Liver (tissue), 9 donors: Measurements from ENCODE around the gene ACSF2. TPM values are rescaled to one million over a fixed set of nuclear protein-coding genes. Genes with fewer than 3 reads are reported as not detected.

Source experiments
- DNase-seq: peaks from one replicate; pipeline ENCODE4 v3.0.0-alpha.2; 2017; ENCODE audit warnings: low spot score
- H3K27ac ChIP-seq, 2 donors: one replicate each; pipeline ENCODE4 v1.7.0; 2013; ENCODE audit warnings: inconsistent platforms in 2 of 2, low read length in 2 of 2, control low read depth in 1 of 2, low read depth in 1 of 2, mild to moderate bottlenecking in 1 of 2
- H3K27me3 ChIP-seq, 4 donors: one replicate each; pipeline versions ENCODE4 v1.6.1 to v1.7.0; 2013; ENCODE audit warnings: low read length in 3 of 4, inconsistent platforms in 1 of 4, mild to moderate bottlenecking in 1 of 4, moderate library complexity in 1 of 4; ENCODE audit not compliant: control insufficient read depth in 4 of 4, insufficient read depth in 4 of 4
- H3K36me3 ChIP-seq, 4 donors: one replicate each; pipeline versions ENCODE4 v1.6.1 to v1.7.0; 2013; ENCODE audit warnings: low read length in 3 of 4, mild to moderate bottlenecking in 3 of 4, low read depth in 1 of 4, moderate library complexity in 1 of 4; ENCODE audit not compliant: control insufficient read depth in 4 of 4, insufficient read depth in 3 of 4
- H3K4me1 ChIP-seq, 4 donors: one replicate each; pipeline versions ENCODE4 v1.6.1 to v1.7.0; 2013; ENCODE audit warnings: low read length in 3 of 4, mild to moderate bottlenecking in 3 of 4, moderate library complexity in 1 of 4; ENCODE audit not compliant: control insufficient read depth in 4 of 4, insufficient read depth in 4 of 4
- H3K4me3 ChIP-seq, 3 donors: one replicate each; pipeline versions ENCODE4 v1.6.1 to v1.7.0; 2013; ENCODE audit warnings: low read length in 3 of 3, control low read depth in 1 of 3, low read depth in 1 of 3, mild to moderate bottlenecking in 1 of 3
- H3K9ac ChIP-seq, 2 donors: one replicate each; pipeline ENCODE4 v1.7.0; 2013; ENCODE audit warnings: low read length in 2 of 2, mild to moderate bottlenecking in 2 of 2, moderate library complexity in 2 of 2, control low read depth in 1 of 2, low read depth in 1 of 2
- H3K9me3 ChIP-seq, 4 donors: one replicate each; pipeline versions ENCODE4 v1.6.1 to v1.7.0; 2013; ENCODE audit warnings: low read length in 3 of 4; ENCODE audit not compliant: control insufficient read depth in 4 of 4
- FOXA1 ChIP-seq: IDR thresholded peaks from 2 replicates; pipeline ENCODE4 v1.6.1; 2016; ENCODE audit warnings: antibody characterized with exemption
- FOXA2 ChIP-seq: IDR thresholded peaks from 2 replicates; pipeline ENCODE4 v1.6.1; 2016; ENCODE audit warnings: antibody characterized with exemption
- GABPA ChIP-seq, 2 donors: IDR thresholded peaks in 1 of 2; conservative IDR thresholded peaks in 1 of 2; 2 replicates each; pipeline ENCODE4 v1.6.1; 2016; ENCODE audit warnings: antibody characterized with exemption in 2 of 2, mild to moderate bottlenecking in 1 of 2, moderate library complexity in 1 of 2
- HNF4A ChIP-seq, 2 donors: conservative IDR thresholded peaks; 2 replicates each; pipeline ENCODE4 v1.6.1; 2016; ENCODE audit warnings: antibody characterized with exemption in 2 of 2, mild to moderate bottlenecking in 2 of 2
- HNF4G ChIP-seq: IDR thresholded peaks from 2 replicates; pipeline ENCODE4 v1.6.1; 2016; ENCODE audit warnings: antibody characterized with exemption
- JUND ChIP-seq, 2 donors: IDR thresholded peaks; 2 replicates each; pipeline ENCODE4 v1.6.1; 2016; ENCODE audit warnings: antibody characterized with exemption in 2 of 2
- NR2F2 ChIP-seq: IDR thresholded peaks from 2 replicates; pipeline ENCODE4 v1.6.1; 2016; ENCODE audit warnings: antibody characterized with exemption
- RAD21 ChIP-seq, 2 donors: IDR thresholded peaks; 2 replicates each; pipeline ENCODE4 v1.6.1; 2016; ENCODE audit warnings: antibody characterized with exemption in 2 of 2, mild to moderate bottlenecking in 2 of 2
- REST ChIP-seq: IDR thresholded peaks from 2 replicates; pipeline ENCODE4 v1.6.1; 2016; ENCODE audit warnings: antibody characterized with exemption, mild to moderate bottlenecking
- RXRA ChIP-seq, 2 donors: IDR thresholded peaks; 2 replicates each; pipeline ENCODE4 v1.6.1; 2017 to 2018; ENCODE audit warnings: antibody characterized with exemption in 2 of 2, mild to moderate bottlenecking in 1 of 2
- SP1 ChIP-seq: IDR thresholded peaks from 2 replicates; pipeline ENCODE4 v1.6.1; 2018; ENCODE audit warnings: antibody characterized with exemption, mild to moderate bottlenecking
- TAF1 ChIP-seq: conservative IDR thresholded peaks from 2 replicates; pipeline ENCODE4 v1.6.1; 2016; ENCODE audit warnings: antibody characterized with exemption, mild to moderate bottlenecking
- YY1 ChIP-seq: IDR thresholded peaks from 2 replicates; pipeline ENCODE4 v1.6.1; 2016; ENCODE audit warnings: antibody characterized with exemption, mild to moderate bottlenecking
- ZBTB33 ChIP-seq: IDR thresholded peaks from 2 replicates; pipeline ENCODE4 v1.6.1; 2016; ENCODE audit warnings: antibody characterized with exemption
- whole genome bisulfite sequencing: extraction: QIAGEN DNeasy Blood & Tissue Kit; methylation state at CpG from one replicate; pipeline ENCODE4 v1.1.7; 2013; 5-methylcytosine and 5-hydroxymethylcytosine counted together
- polyA plus RNA-seq, 2 donors: library from polyadenylated mRNA; stranded (reverse) in 1 of 2; unstranded in 1 of 2; fragments of 200-250 nt in 1 of 2; fragments of >200 nt in 1 of 2; fragmentation: Nextera tagmentation in 1 of 2; extraction: Ambion mirVana in 1 of 2; gene quantifications; one replicate each; pipeline versions ENCODE4 v1.2.1 to v1.2.3, GENCODE V29; 2013 to 2015
- total RNA-seq, 2 donors: library from RNA; depleted of rRNA; stranded (reverse); fragments of >200 nt; gene quantifications; one replicate each; pipeline ENCODE4 v1.2.3, GENCODE V29; 2014
- TF ChIP-seq, protein P1 (sequence below): IDR thresholded peaks from 2 replicates; pipeline ENCODE4 v1.6.1; 2016; ENCODE audit warnings: antibody characterized with exemption
- TF ChIP-seq, protein P2 (sequence below): fragments of 150-350 bp; IDR thresholded peaks from 2 replicates; pipeline ENCODE4 v1.5.1; 2017; ENCODE audit warnings: improper control_type of control experiment, low read depth, low read length; ENCODE audit not compliant: missing input control
- TF ChIP-seq, protein P3 (sequence below): IDR thresholded peaks from 2 replicates; pipeline ENCODE4 v1.6.1; 2016; ENCODE audit warnings: antibody characterized with exemption
- donor health status: healthy.
- donor health status: healthy.
- donor health status: healthy.
- donor health status: healthy.
- donor health status: healthy.

The ACSF2 gene
- total and polyA plus RNA-seq, 4 donors: 18.9 to 34.3 (median 21.1) TPM

DNA sequence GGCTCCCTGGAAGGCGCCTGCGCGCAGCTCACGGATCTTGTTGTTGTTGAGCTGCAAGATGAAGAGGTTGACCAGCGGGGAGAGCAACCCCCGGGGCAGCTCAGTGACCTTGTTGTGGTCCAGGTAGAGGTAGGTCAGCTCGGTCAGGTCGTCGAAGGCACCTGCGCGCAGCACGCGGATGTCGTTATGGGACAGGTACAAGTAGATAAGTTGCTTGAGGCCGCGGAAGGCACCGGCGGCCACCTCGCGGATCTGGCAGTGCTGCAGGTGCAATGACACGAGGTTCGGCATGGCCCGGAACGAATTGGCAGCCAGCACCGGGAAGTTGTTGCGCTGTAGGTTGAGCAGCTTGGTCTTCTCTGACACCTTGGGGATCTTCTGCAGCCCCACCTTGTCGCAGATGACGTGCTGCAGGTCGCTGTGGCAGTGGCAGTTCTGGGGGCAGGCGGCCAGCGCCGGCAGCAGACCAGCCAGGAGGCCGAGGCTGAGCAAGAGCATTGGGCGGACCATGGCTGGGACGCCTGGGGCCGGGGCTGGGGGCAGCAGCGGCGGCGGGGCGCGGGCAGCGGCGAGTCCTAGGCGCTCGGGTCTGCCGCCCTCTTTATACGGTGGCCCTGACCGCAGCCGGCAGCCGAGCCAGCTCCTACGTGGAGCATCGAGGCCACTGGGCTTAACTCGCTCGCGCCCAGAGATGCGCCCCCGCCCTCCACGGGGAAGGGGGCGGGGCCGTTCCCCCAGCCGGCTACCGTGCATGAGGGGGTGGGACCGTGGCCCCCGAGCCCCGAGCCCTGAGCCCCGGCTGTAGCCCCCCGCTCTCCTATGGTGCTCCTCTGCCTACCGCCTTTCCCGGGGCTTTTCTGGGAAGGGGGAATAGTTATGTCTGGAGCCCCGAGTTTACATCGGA is 42.5 kb downstream of the ACSF2 start, which contains the start of gene CHAD:
TSS of gene CHAD (minus strand) at position 577 of the 904 bp plus-strand sequence. CDS start at position 510, 67 bp downstream.
- no peak within 1 kb of the TSS for H3K9ac ChIP-seq

DNA sequence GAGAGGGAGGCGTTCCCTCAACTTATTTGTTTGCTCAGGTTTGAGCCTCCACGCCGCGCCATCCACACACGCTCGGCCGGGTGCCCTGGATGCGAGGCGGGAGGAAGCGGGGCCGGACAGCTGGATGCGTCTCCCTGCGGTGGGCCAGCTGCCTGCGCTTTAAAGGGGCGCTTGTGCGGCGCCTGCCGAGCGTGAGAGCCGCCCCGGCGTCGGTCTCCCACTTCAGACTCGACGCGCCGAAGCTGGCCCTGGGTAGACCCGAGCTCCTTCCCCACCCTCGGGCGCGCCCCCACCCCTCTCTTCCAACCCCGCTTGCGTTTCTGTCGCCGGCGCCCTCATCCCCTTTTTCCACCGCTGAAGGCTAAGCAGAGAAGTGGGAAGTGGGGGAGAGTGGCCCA is 43.2 kb downstream of the ACSF2 start:
- Histone ChIP-seq H3K9me3 (no peaks in the 10 kb centered on the region), H3K4me1 (peaks cover 23 to 77% (median 57%) of the 10 kb centered on the region in 4 donors), H3K36me3 (peaks cover 0 to 7% (median 3%) of the 10 kb centered on the region in 4 donors), H3K27ac (no peak overlapping the region), H3K27me3 (no peaks in the 10 kb centered on the region), H3K9ac (no peak overlapping the region), H3K4me3 (no peak overlapping the region)
- WGBS: 51% methylated on average over 37 of the region's 37 CpGs
- no peak for DNase-seq
- TF ChIP-seq, protein P1, sequence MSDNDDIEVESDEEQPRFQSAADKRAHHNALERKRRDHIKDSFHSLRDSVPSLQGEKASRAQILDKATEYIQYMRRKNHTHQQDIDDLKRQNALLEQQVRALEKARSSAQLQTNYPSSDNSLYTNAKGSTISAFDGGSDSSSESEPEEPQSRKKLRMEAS: no peak
- TF ChIP-seq HNF4G (no peak), REST (no peak), SP1 (no peak), RAD21 (IDR thresholded peaks at IDR 0.05) (no peak), FOXA2 (no peak), GABPA (IDR thresholded peaks at IDR 0.05 in 1 of 2, conservative IDR thresholded peaks at IDR 0.05 in 1 of 2) (no peak), FOXA1 (no peak), ZBTB33 (no peak), NR2F2 (no peak), JUND (IDR thresholded peaks at IDR 0.05) (no peak), HNF4A (conservative IDR thresholded peaks at IDR 0.05) (no peak), RXRA (IDR thresholded peaks at IDR 0.05) (no peak), YY1 (no peak), TAF1 (no peak)
- TF ChIP-seq, protein P2, sequence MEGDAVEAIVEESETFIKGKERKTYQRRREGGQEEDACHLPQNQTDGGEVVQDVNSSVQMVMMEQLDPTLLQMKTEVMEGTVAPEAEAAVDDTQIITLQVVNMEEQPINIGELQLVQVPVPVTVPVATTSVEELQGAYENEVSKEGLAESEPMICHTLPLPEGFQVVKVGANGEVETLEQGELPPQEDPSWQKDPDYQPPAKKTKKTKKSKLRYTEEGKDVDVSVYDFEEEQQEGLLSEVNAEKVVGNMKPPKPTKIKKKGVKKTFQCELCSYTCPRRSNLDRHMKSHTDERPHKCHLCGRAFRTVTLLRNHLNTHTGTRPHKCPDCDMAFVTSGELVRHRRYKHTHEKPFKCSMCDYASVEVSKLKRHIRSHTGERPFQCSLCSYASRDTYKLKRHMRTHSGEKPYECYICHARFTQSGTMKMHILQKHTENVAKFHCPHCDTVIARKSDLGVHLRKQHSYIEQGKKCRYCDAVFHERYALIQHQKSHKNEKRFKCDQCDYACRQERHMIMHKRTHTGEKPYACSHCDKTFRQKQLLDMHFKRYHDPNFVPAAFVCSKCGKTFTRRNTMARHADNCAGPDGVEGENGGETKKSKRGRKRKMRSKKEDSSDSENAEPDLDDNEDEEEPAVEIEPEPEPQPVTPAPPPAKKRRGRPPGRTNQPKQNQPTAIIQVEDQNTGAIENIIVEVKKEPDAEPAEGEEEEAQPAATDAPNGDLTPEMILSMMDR: no peak

More for the DNA sequence above, 42.5 kb downstream of the ACSF2 start, which contains the start of gene CHAD:
- H3K27ac ChIP-seq: no peak within 1 kb of the TSS
- H3K36me3 ChIP-seq: peaks cover 0 to 8% (median under 1%) of the 10 kb centered on the region in 4 donors
- H3K27me3 ChIP-seq: no peaks in the 10 kb centered on the region
- WGBS: 42% methylated on average over 71 of the region's 71 CpGs
- H3K9me3 ChIP-seq: no peaks in the 10 kb centered on the region
- peaks cover 23 to 75% (median 54%) of the 10 kb centered on the region in 4 donors for H3K4me1 ChIP-seq
- DNase-seq: no peak
- TF ChIP-seq ZBTB33: no peak
- no peak for TF ChIP-seq GABPA (IDR thresholded peaks at IDR 0.05 in 1 of 2, conservative IDR thresholded peaks at IDR 0.05 in 1 of 2)
- TF ChIP-seq YY1: no peak
- no peak for TF ChIP-seq HNF4A (conservative IDR thresholded peaks at IDR 0.05)
- TF ChIP-seq TAF1: no peak
- TF ChIP-seq, protein P3, sequence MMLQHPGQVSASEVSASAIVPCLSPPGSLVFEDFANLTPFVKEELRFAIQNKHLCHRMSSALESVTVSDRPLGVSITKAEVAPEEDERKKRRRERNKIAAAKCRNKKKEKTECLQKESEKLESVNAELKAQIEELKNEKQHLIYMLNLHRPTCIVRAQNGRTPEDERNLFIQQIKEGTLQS: no peak
- TF ChIP-seq HNF4G: no peak
- TF ChIP-seq RXRA (IDR thresholded peaks at IDR 0.05): peak in 1 of 2 donors; percentile 29
- H3K4me3 ChIP-seq: peak within 1 kb of the TSS in 1 of 3 donors; percentile 18
